GM10266 (cell line): Measurements from ENCODE around the gene MTHFR.

Experiments
- DNase-seq: peaks from one replicate; pipeline ENCODE4 v3.0.0; 2012; ENCODE audit errors: extremely low spot score
- TF ChIP-seq, protein P1 (sequence below): IDR thresholded peaks from 2 replicates; pipeline ENCODE4 v1.5.1; 2012; ENCODE audit warnings: mild to moderate bottlenecking, low read depth; ENCODE audit not compliant: control insufficient read depth, insufficient read depth; ENCODE audit errors: missing control alignments

Gene MTHFR

DNA sequence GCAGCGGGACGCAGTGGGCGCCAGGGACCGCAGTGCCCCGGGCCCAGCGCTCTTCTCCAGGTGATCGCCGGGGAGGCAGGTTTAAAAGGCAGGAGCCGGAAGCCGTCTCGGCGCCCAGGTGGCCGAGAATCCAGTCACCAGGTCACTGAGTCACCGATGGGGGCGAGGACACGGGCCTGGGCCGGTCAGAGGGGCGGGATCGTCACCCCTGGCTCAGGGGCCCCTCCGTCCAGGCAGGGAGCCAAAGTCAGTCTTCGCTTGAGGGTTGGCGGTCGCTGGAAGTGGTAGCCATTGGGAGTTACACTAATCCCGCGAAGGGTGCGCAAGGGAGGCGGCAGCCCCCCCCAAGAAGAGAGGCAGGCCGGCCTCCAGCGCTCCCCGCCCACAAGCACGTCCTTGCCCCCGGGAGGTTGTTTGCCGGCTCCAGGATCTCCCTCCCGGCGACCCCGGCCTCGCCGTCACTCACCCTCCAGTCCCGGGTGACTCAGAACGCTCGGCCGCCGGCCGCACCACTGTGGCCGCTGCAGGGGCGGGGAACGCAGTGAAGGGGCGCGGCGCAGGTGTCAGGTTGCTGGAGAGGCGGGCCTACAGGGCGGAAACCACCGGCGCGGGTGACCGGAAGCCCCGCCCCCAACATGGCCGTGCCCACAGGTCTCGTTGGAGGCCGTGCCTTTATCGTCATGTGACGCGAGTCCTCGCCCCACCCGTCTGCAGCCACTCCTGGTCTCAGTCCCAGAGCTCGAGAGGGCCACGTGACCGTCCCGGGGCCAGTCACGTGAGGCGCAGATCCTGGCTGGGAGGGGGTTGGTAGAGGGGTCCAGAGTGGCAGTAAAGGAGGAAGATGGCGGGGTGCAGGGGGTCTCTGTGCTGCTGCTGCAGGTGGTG, at the start of gene MTHFR, which contains the start of gene CLCN6:
MTHFR (minus strand) TSS at position 543 of the 885 bp plus-strand sequence. CDS start 2,848 bp downstream, outside the sequence.
CLCN6 (plus strand) TSS at position 770 of the 885 bp plus-strand sequence; CDS start at position 842, 72 bp downstream.
- TF ChIP-seq, protein P1, sequence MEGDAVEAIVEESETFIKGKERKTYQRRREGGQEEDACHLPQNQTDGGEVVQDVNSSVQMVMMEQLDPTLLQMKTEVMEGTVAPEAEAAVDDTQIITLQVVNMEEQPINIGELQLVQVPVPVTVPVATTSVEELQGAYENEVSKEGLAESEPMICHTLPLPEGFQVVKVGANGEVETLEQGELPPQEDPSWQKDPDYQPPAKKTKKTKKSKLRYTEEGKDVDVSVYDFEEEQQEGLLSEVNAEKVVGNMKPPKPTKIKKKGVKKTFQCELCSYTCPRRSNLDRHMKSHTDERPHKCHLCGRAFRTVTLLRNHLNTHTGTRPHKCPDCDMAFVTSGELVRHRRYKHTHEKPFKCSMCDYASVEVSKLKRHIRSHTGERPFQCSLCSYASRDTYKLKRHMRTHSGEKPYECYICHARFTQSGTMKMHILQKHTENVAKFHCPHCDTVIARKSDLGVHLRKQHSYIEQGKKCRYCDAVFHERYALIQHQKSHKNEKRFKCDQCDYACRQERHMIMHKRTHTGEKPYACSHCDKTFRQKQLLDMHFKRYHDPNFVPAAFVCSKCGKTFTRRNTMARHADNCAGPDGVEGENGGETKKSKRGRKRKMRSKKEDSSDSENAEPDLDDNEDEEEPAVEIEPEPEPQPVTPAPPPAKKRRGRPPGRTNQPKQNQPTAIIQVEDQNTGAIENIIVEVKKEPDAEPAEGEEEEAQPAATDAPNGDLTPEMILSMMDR: no peak

DNA sequence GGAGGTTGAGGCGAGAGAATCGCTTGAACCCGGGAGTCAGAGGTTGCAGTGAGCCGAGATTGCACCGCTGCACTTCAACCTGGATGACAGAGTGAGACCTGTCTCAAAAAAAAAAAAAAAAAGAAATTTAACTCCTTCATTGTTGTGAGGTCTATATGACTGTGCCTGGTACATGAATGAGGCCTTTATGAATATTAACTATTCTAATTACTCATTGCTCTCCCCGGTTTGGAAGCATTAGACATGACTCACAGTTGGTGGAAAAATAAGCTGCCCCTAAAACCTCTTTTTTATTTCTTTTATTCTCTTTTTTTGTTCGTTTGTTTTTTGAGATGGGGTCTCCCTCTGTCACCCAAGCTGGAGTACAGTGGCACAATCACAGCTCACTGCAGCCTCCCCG, 49.7 kb upstream of the MTHFR start:
- TF ChIP-seq, protein P1: no peak
- no peak for DNase-seq

More for the DNA sequence above, at the start of gene MTHFR, which contains the start of gene CLCN6:
- DNase-seq: peak; percentile 97

DNA sequence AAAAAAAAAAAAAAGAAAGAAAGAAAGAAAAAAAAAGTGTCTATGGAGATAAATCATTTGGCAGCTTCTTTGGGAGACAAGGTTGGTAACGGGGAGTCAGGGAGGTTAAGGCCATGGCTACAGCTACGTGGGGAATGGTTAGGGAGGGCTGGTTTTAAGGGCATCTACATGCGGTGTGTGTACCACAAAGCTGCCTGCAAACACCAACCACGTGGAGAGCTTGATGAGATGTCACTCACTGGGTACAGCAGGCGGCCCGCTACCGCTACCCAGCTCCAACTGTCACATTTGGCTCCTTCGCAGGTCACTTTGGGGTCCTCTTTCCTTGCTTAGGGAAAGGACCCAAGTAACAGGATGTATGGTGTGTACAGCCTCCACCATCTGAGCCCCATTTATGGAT, 48.8 kb upstream of the MTHFR start:
- TF ChIP-seq, protein P1: no peak
- DNase-seq: no peak

DNA sequence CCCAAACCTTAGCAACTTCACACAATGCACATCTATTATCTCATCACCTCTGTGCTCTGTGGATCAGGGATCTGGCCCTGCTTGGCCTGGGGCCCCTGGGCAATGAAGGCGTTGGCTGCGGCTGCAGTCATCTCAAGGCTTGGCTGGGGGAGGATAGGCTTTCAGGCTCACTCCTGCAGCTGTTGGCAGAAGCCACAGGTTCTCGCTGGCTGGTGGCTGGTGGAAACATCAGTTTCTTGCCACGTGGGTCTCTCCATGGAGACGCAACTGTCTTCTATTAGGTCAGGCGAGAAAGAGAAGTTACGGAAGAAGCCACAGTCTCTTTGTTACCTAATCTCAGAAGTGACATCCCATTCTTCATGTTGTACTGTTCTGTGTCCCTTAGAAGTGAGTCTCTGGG, 45.4 kb upstream of the MTHFR start:
- TF ChIP-seq, protein P1: no peak
- DNase-seq: no peak

DNA sequence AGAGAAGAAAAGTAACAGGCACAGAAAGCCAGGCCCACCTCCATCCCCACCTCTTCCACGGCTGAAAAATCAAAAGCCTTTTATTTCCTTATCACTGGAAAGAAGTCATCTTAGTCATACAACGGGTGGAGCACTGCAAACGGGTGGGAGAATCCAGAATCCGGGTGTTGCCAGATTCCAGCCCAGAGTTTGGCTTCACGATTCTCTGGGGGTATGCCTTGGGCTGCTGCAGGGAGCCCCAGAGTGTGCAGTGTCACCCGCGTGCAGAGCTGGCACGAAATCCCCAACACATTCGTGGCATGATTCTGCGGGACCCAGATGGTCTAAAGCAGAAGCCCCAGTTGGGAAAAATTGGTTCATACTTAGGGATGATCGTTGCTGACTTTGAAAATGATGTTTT, 44.4 kb upstream of the MTHFR start:
- no peak for DNase-seq
- TF ChIP-seq, protein P1: no peak

DNA sequence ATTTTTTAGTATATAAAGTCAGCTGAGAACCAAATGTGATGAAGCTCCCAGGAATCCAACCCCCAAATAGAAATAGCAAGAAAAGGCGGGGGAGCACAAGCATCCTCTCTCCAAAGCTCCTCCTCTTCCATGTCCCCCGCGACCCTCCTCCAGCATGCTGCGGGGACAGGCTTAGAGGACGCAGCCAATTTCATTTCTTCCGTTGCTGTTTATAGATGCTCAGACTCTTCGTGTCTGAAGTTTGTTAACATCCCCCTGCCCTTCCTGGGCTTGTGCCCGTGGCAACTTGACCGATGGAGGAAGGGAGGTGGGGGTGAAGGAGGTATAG, 42.6 kb upstream of the MTHFR start:
- DNase-seq: no peak
- TF ChIP-seq, protein P1: no peak
